Activated naive CD8-positive, alpha-beta T cell treated with anti-CD3 and anti-CD28 coated beads for 36 hours (primary cell): Measurements from ENCODE around the gene TIMM50. TPM values are rescaled to one million over a fixed set of nuclear protein-coding genes. Genes with fewer than 3 reads are reported as not detected.

Experiments used
- DNase-seq: peaks from one replicate; pipeline ENCODE4 v3.0.0; 2021
- H3K27ac Mint-ChIP-seq: one replicate; pipeline ENCODE4 v1.8.0; 2022; ENCODE audit warnings: mild to moderate bottlenecking, moderate library complexity, mixed read lengths
- H3K27me3 Mint-ChIP-seq: one replicate; pipeline ENCODE4 v1.8.0; 2022; ENCODE audit warnings: mild to moderate bottlenecking, mixed read lengths
- H3K36me3 Mint-ChIP-seq: one replicate; pipeline ENCODE4 v1.8.0; 2021; ENCODE audit warnings: mild to moderate bottlenecking, mixed read lengths
- H3K4me1 Mint-ChIP-seq: one replicate; pipeline ENCODE4 v1.8.0; 2021; ENCODE audit warnings: mixed read lengths
- H3K4me3 Mint-ChIP-seq: one replicate; pipeline ENCODE4 v1.8.0; 2022; ENCODE audit warnings: mild to moderate bottlenecking, moderate library complexity, mixed read lengths
- H3K9me3 Mint-ChIP-seq: one replicate; pipeline ENCODE4 v1.8.0; 2022; ENCODE audit warnings: mixed read lengths
- total RNA-seq, 2 experiments: library from RNA; stranded (reverse); gene quantifications; one replicate each; pipeline ENCODE4 v1.2.3, GENCODE V29; 2021

Gene TIMM50
- total RNA-seq, 2 experiments from 2014 or later: 133 to 137 TPM

- H3K36me3 Mint-ChIP-seq: no peaks in the 10 kb centered on the region
- no peak overlapping the region for H3K4me3 Mint-ChIP-seq
- peaks cover 25% of the 10 kb centered on the region for H3K4me1 Mint-ChIP-seq
- H3K9me3 Mint-ChIP-seq: peaks cover 5% of the 10 kb centered on the region
- H3K27me3 Mint-ChIP-seq: peaks cover 79% of the 10 kb centered on the region
- DNase-seq: peak; percentile 88
- H3K27ac Mint-ChIP-seq: no peak overlapping the region
Observed at GRCh38 chr19:39502640-39503417, 22.2 kb downstream of the TIMM50 start.

DNA sequence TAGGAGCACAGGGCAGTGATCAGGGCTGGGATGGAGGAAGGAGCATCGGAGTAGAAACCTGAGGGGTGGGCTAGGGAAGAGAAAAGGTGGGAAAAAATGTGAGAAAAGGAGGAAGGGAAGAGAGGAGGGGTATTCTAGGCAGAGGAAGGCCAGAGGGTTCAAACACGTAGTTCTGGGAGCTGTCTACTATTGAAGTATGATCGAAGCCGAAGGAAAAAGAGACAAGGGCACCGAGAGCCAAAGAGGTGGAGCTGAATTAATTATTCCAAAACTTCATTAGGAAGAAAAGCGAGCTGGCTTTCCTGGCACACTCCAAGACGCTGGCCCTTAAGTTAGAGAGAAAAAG, 25.9 kb downstream of the TIMM50 start:
- peaks cover 54% of the 10 kb centered on the region for H3K27me3 Mint-ChIP-seq
- DNase-seq: no peak
- peak overlapping the region; percentile 7 for H3K4me3 Mint-ChIP-seq
- H3K9me3 Mint-ChIP-seq: peaks cover 5% of the 10 kb centered on the region
- peaks cover 21% of the 10 kb centered on the region for H3K4me1 Mint-ChIP-seq
- H3K36me3 Mint-ChIP-seq: no peaks in the 10 kb centered on the region
- no peak overlapping the region for H3K27ac Mint-ChIP-seq

- peak overlapping the region; percentile 80 for H3K4me3 Mint-ChIP-seq
- peaks cover 55% of the 10 kb centered on the region for H3K27me3 Mint-ChIP-seq
- peaks cover 21% of the 10 kb centered on the region for H3K4me1 Mint-ChIP-seq
- DNase-seq: peak; percentile 83
- H3K9me3 Mint-ChIP-seq: peaks cover 5% of the 10 kb centered on the region
- peaks cover 1% of the 10 kb centered on the region for H3K36me3 Mint-ChIP-seq
- H3K27ac Mint-ChIP-seq: peak overlapping the region; percentile 57
Observed at GRCh38 chr19:39506944-39507714, 26.5 kb downstream of the TIMM50 start.

- H3K27me3 Mint-ChIP-seq: peaks cover 59% of the 10 kb centered on the region
- peaks cover 5% of the 10 kb centered on the region for H3K9me3 Mint-ChIP-seq
- peak overlapping the region; percentile 80 for H3K4me3 Mint-ChIP-seq
- no peak for DNase-seq
- H3K4me1 Mint-ChIP-seq: peaks cover 21% of the 10 kb centered on the region
- H3K27ac Mint-ChIP-seq: peak overlapping the region; percentile 57
- peaks cover 1% of the 10 kb centered on the region for H3K36me3 Mint-ChIP-seq
Observed at GRCh38 chr19:39507715-39508364, 27.2 kb downstream of the TIMM50 start.

- H3K27me3 Mint-ChIP-seq: peaks cover 59% of the 10 kb centered on the region
- no peak overlapping the region for H3K4me3 Mint-ChIP-seq
- H3K36me3 Mint-ChIP-seq: peaks cover 1% of the 10 kb centered on the region
- no peak for DNase-seq
- H3K4me1 Mint-ChIP-seq: peaks cover 17% of the 10 kb centered on the region
- H3K27ac Mint-ChIP-seq: no peak overlapping the region
- peaks cover 5% of the 10 kb centered on the region for H3K9me3 Mint-ChIP-seq
Observed at GRCh38 chr19:39508629-39509028, 28.0 kb downstream of the TIMM50 start.

DNA sequence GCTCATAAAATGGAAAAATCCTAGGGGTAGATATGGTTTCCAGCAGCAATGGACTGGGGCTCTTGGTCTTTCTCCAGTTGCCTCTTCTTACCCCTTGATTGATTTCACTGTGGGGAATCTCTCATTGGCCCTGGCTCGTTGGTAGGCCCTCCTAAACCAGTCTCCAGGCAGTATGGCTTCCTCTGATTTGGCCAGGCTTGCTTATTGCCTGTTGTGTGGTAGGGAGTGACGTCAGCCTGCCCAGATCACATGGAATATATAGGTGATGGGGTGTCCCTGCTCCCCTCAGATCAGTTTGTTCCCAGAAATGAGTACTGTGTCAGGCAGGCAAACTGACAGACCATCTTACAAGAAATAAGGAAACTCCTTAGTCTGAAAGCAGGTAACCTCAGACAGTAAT, 28.6 kb downstream of the TIMM50 start:
- Mint-ChIP-seq H3K36me3 (peaks cover 1% of the 10 kb centered on the region), H3K4me1 (peaks cover 17% of the 10 kb centered on the region), H3K9me3 (peaks cover 5% of the 10 kb centered on the region), H3K27me3 (peaks cover 59% of the 10 kb centered on the region), H3K4me3 (no peak overlapping the region), H3K27ac (no peak overlapping the region)
- no peak for DNase-seq

DNA sequence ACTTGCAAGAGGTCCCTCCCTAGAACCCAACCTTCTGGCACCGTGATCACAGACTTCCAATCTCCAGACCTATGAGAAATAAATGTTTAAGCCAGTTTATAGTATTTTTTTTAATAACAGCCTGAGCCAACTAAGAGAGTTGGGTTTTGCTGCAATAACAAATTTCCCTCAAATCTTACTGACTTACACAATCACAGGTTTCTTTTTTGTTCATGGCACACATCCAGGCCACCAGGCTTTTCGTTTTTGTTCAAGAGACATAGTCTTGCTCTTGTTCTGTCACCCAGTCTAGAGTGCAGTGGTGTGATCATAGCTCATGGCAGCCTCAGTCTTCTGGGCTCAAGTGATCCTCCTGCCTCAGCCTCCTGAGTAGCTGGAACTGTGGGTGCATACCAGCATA, 32.4 kb downstream of the TIMM50 start:
- Mint-ChIP-seq H3K36me3 (peaks cover 1% of the 10 kb centered on the region), H3K9me3 (no peaks in the 10 kb centered on the region), H3K27me3 (peaks cover 63% of the 10 kb centered on the region), H3K27ac (no peak overlapping the region), H3K4me1 (peaks cover 20% of the 10 kb centered on the region), H3K4me3 (no peak overlapping the region)
- no peak for DNase-seq

DNA sequence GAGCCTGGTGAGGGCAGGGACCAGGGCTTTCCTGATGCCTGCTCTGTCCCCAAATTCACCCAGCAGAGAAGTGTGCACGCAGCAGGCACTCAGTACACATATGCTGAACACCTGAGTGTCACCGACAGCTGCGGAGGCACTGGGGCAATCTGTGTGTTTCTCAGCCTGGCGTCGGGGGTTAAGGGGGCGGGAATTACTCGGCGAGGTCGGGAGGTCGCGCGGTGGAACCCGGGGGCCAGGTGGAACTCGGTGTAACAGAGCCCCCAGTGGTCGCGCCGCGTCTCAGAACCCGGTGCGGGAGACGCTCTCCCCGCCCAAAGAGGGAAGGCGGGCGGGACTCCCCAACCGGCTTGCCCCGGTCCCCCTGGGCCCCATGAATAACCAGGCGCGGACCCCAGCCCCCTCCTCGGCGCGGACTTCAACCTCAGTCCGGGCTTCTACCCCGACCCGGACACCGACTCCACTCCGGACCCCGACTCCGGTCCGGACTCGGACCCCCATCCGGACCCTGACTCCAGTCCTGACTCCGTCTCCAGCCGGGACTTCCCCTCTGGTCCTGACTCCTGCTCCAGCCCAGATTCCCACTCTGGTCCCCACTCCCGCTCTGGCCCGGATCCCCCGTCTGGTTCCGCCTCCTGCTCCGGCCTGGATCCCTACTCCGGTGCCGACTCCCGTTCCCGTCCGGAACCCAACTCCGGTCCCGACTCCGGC, 34.4 kb downstream of the TIMM50 start, which contains the start of gene SELENOV:
Gene SELENOV, plus strand, starts transcription at position 300 of the 711 bp plus-strand sequence. Its CDS starts 74 bp downstream, at position 374.
- peaks cover 1% of the 10 kb centered on the region for H3K36me3 Mint-ChIP-seq
- no peak within 1 kb of the TSS for H3K27ac Mint-ChIP-seq
- peaks cover 54% of the 10 kb centered on the region for H3K27me3 Mint-ChIP-seq
- no peaks in the 10 kb centered on the region for H3K9me3 Mint-ChIP-seq
- peaks cover 16% of the 10 kb centered on the region for H3K4me1 Mint-ChIP-seq
- H3K4me3 Mint-ChIP-seq: peak within 1 kb of the TSS; percentile 81
- peak; percentile 39 for DNase-seq

- Mint-ChIP-seq H3K4me1 (peaks cover 12% of the 10 kb centered on the region), H3K27me3 (peaks cover 54% of the 10 kb centered on the region), H3K36me3 (peaks cover 1% of the 10 kb centered on the region), H3K4me3 (peak overlapping the region; percentile 63), H3K27ac (no peak overlapping the region), H3K9me3 (no peaks in the 10 kb centered on the region)
- DNase-seq: peak; percentile 16
Observed at GRCh38 chr19:39515551-39516191, 35.0 kb downstream of the TIMM50 start.

DNA sequence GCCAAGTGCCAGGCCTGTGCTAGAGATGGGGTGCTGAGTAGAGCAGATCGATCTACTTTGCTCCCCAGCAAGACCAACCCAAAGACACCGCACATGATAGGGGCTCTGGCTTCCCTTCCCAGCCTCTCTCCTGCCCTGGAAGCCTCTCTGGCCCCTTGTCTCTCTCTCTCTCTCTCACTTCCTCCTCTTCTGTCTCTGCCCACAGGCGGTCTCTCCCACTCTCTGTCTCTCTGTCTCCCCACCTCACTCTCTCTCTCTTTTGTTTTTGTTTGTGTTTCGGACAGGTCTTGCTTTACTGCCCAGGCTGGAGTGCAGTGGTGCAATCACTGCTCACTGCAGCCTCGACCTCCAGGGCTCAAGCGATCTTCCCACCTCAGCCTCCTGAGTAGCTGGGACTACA, 35.6 kb downstream of the TIMM50 start:
- Mint-ChIP-seq H3K27ac (no peak overlapping the region), H3K4me3 (peak overlapping the region; percentile 47)

GRCh38 chr19:39517432-39517831, 36.8 kb downstream of the TIMM50 start:
- Mint-ChIP-seq H3K4me1 (peaks cover 14% of the 10 kb centered on the region), H3K9me3 (no peaks in the 10 kb centered on the region), H3K4me3 (no peak overlapping the region), H3K27me3 (peaks cover 47% of the 10 kb centered on the region), H3K36me3 (no peaks in the 10 kb centered on the region), H3K27ac (no peak overlapping the region)
- no peak for DNase-seq

More for the DNA sequence above, 35.6 kb downstream of the TIMM50 start:
- Mint-ChIP-seq H3K9me3 (no peaks in the 10 kb centered on the region), H3K4me1 (peaks cover 12% of the 10 kb centered on the region), H3K36me3 (peaks cover 1% of the 10 kb centered on the region), H3K27me3 (peaks cover 54% of the 10 kb centered on the region)
- DNase-seq: no peak

DNA sequence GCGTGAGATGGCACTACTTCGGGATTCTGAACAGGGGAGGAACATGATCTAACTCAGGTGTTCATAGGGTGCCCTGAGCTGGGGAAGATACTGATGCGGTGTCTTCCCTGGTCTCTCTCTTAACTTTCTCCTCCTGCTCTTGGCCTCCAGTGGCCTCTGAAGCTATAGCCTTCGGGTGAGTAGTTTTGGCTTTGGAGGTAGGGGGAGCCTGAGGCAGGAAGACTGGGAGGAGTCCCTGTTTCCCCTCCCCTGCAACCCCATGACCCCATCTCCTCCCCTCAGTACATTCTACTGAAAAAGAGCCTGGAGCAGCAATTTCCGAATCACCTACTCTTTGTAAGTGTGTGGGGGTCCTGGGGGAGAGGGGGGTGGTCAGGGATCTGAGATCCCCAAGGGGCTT, 37.8 kb downstream of the TIMM50 start:
- Mint-ChIP-seq H3K4me3 (no peak overlapping the region), H3K9me3 (no peaks in the 10 kb centered on the region), H3K4me1 (peaks cover 14% of the 10 kb centered on the region), H3K27ac (no peak overlapping the region), H3K36me3 (no peaks in the 10 kb centered on the region), H3K27me3 (peaks cover 40% of the 10 kb centered on the region)
- no peak for DNase-seq

- peaks cover 35% of the 10 kb centered on the region for H3K27me3 Mint-ChIP-seq
- H3K27ac Mint-ChIP-seq: no peak overlapping the region
- no peak for DNase-seq
- peaks cover 14% of the 10 kb centered on the region for H3K4me1 Mint-ChIP-seq
- H3K4me3 Mint-ChIP-seq: no peak overlapping the region
- no peaks in the 10 kb centered on the region for H3K9me3 Mint-ChIP-seq
- no peaks in the 10 kb centered on the region for H3K36me3 Mint-ChIP-seq
Observed at GRCh38 chr19:39518975-39519374, 38.3 kb downstream of the TIMM50 start.
